GM19372 (cell line): Measurements from ENCODE around the gene SPAG17.

Experiments used
- ATAC-seq: cut with Tn5 transposase; IDR thresholded peaks from one replicate; pipeline ENCODE4 v1.9.1; 2021; ENCODE audit warnings: mild to moderate bottlenecking, low read depth, moderate library complexity; ENCODE audit not compliant: unreplicated experiment

The SPAG17 gene

DNA sequence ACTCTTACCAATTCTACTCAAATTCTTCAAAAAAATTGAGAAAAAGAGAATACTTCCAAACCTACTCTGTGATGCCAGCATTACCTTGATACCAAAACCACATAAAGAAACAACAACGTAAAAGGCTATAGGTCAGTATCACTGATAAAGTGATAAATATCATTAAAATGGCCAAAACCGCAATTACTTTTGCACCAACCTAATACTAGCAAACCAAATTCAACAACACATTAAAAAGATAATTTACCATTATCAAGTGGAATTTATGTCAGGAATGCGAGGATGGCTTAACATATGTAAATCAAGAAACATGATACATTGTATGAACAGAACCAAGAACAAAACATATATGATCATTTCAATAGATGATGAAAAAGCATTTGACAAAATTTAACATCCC lies 7.0 kb downstream of the SPAG17 start:
- no peak for ATAC-seq

DNA sequence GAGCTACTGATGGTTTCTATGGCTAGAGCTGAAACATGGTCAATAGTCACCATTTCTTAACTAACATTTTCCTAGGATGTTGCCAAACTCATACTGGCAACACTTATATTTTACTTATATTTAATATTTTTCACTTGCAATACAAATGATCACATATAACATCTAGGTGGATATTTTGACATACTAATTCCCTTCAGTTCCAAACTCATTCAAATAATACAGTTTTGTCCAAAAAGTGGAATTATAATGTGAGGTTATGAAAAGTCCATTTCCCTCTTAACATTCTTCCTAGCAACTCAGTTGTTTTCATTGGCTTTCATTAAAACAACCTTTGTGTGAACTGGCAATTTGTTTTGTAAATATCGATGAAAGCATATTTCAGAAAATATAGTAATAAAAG lies 16.0 kb downstream of the SPAG17 start:
- ATAC-seq: no peak

DNA sequence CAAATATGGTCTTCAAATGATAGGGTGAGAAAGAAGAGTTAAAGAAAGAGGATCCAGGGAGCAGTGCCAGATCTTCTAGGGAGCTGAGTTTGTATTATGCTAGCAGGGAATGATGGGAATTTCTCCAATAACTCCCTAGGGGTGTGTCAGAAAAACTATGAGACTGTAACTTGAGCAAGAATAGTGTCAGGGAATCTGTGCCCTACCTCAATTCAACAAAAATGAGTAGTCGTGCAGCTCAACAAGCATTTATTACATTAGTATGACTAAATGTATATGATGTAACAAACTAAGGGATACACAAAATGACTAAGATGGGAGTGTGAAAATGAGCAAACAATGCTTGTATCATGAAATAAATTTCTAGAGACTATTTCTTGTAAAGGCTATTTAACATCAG lies 24.2 kb downstream of the SPAG17 start:
- no peak for ATAC-seq

DNA sequence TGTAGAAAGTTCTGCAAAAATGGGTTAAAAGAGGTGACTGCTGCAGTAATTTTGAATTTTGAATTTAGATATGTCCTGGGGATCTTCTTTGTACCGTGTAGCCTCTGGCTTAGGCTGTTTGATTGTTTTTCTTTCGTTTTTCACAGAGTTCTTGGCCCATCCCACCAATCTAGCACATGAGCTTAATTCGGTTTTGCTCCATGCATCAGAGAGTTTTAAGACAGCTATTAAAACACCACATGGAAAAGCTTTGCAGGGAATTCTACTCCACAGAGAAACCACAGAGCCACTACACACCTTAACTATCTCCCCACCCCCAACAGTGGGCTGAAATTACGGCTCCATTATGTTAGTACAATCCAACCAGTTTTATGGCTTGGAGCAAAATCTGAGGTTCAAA lies 25.5 kb downstream of the SPAG17 start:
- ATAC-seq: no peak

DNA sequence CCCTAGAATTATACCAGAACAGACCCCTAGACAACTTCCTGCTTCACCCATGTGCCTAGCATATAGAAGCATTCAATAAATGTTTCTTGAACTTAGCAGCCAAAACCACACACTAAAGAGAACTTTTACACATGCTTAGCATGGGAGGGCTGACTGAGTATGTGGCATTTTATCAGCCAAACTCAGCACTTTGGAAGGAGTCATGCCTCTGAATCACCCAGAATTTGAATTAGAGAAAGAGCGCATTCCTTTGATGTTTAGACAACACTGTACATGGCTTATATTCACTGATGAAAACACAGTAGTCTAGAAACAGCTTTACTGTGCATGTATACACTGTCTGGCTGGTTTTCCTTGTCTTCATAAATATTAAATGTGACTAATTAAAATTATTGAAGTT lies 26.1 kb downstream of the SPAG17 start:
- ATAC-seq: no peak

DNA sequence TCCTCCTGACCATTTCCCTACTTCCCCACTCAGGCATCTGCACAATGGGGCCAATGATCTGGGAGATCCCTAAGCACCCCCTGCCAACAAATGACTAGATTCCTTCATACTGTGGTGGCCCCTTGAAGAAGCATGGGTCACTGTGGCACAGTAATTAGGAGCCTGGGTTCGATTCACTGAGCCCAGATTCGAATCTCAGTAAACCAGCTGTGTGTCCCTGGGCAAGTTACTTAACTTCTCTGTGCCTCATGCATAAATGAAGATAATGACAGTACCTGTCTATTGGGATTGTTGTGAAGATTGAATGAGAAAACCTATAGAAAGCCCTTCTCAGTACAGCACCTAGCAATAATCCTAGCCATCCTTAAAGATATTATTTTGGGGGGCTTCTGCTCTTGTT lies 27.5 kb downstream of the SPAG17 start:
- ATAC-seq: no peak

DNA sequence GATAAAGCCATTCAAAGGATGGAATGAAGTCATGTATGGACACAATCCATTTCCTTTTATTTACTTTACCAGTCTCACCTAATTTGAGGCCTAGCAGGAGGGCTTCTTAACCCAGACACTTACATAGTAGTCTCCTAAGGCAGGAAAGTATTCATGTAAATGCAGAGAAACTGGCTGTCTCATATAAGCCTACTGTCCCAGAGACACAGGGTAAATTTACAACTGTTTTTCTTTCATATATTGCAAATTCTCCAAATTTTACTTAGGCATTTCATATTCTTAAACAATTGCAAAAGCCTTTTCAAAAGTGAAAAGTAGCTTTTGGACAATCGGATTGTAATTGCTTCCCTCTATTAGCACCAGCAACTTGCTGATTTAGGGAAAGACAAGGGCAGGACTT lies 29.9 kb downstream of the SPAG17 start:
- ATAC-seq: no peak

DNA sequence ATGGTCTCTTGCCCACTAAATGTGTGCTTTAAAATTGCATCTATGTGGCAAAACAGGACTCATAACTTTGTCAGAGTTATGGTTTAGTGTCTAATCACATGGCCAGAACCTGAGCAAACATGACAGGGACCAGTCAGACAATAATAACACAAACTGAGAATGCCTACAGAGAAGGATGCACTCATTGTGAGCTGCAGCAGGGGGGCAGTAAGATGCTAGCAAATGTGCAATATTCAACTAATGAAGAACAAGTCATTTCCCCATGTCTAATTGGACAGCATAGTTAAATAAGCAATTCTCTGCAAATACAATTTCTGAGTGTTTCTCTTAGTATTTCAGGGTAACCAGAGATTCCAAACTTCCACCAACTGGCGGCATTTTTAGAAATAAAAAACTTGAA lies 30.8 kb downstream of the SPAG17 start:
- no peak for ATAC-seq

DNA sequence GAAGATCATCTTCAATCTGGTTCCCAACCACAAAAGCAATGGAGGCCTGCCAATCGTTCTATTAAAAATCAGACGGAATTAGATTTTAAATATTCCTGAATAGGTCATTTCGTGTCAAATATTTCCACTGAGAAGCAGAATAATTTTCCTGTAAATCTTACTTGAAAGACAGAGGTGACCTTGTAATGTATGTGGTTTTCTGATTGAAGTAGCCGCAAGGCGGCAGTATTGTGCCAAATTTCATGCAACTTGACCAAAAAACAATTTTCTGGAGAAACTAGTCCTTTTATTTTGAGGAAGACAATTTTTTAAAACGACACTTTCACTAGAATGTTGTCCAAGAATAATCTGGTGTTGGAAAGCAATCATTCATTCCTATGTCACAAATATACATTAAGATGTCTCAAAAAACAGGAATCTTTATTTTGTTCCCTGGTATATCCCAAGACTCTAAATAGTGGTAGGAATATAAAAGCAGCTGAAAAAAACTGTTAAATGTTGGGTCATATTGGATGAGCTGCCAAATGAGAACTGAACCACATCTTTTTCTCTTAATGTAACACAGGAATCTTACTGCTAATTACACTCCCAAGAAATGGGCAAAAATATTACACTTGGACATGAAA lies 33.6 kb downstream of the SPAG17 start:
- no peak for ATAC-seq

DNA sequence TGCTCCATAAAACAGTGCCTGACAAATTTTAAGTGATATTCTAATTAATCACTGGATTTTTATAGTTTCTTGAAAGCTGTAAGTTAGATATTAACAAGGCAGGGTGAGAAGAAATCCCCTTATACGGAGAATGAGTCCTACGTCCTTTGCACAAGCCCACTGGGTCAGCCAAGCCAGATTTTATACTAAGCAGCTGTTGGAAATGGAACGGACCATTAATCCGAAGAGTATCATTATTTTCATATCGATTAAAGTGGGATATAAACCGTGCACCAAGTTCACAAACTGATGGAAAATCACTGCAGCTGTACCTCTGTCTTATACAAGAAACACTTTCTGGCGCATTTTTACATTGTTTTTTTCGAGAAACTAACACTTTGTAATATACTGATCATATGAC lies 35.2 kb downstream of the SPAG17 start:
- ATAC-seq: no peak

DNA sequence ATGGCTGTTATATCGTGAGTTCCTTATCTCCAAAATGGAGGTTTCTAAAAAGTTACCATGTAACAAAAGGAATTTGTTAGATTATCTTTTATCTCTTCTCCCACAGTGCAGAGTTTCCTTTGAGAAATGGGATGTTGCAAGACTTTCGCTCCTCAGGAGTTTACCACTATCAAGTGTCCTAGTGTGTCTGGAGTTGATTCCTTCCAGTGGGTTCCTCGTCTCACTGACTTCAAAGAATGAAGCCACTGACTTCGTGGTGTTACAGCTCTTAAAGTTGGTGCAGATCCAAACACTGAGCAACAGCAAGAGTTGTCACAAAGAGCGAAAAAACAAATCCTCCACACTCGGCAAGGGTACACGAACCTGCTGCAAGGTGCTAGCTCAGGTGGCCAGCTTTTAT lies 37.0 kb downstream of the SPAG17 start:
- ATAC-seq: no peak

DNA sequence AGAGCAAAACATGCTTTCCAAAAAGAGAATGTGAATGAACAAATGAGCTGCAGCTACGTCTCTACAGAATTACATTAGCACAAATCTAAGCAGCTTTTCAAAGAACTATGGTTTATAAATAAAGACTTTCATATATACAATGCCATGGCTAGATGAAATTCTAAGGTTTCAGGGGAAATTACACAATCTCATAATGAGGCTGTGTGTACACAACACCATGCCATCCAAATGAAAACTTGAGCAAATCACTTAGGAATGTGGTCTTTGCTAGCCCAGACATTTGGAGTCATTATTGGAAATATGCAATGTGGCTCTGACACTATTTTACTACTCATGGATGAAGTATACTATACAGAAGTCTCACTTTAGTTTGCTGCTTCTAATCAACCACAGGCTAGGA lies 37.5 kb downstream of the SPAG17 start:
- ATAC-seq: no peak

DNA sequence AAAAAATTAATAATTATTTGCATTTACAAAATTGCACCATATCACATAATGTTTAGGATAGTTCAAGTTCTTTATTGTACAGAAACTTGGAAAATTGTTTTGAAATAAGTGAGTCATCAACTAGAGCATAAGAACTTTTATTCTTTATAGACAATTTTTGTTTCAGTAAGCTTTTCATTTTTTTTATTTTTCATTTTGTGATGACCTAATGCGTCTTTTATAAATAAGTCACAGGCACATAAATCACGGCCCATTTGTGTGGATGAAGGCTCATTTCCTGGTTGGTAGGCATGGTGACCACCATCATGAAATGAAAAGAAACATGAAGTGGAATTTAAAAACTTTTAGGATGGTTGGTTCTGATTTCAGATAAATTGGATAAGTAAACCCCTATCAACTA lies 39.3 kb downstream of the SPAG17 start:
- no peak for ATAC-seq

DNA sequence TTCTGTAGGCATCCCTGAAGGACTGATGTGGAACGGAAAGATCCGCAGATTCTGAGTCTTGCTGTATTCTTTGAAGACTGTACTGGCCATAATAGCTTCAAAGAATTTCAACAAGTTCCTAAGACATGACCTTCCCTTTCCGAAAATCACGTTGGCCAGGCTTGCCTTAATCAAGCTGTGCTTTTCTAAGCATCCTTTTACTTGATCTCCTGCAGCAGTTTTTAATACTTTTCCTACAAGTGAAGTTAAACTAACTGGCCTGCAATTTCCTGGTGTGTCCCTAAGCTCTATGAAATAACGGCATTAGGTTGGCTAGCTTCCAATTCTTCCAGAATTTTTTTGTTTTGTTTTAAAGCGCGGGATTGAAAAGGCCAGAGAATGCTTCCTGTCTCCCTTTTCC lies 40.3 kb downstream of the SPAG17 start:
- no peak for ATAC-seq

DNA sequence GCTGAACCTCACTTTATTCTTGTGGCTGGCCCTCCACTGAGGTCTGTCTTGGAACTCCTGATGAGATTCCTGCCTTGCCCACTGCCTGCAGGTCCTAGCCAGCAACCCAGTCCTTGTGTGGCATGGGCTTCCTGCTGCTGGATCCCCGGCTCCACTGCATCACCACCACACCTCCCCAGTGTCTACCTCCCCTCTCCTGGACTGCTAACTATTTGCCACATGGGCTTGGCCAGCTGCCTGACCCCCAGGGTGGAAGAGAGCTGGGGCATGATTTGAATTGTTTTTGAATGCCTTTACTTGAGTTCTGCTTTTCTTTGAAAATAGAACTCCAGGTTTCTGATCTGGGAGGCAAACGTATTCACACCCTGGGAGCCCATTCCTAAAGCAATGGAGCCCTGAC lies 41.2 kb downstream of the SPAG17 start:
- ATAC-seq: no peak

DNA sequence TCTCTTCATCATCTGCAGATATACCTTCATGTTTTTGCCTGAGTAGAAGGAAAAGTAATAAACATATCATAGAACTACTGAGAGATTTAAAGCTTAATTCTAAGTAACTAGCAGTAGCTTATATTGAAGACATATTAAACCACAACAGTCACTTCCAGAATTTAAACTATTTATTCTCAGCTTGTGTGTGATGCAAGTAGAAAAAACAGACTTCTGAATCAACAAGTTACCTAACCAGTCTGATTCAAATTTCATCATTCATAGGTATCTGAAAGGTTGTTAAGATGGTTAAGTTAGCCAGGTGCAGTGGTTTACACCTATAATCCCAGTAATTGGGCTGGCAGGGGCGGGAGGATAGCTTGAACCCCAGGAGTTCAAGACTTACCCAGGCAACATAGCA lies 41.9 kb downstream of the SPAG17 start:
- ATAC-seq: no peak

DNA sequence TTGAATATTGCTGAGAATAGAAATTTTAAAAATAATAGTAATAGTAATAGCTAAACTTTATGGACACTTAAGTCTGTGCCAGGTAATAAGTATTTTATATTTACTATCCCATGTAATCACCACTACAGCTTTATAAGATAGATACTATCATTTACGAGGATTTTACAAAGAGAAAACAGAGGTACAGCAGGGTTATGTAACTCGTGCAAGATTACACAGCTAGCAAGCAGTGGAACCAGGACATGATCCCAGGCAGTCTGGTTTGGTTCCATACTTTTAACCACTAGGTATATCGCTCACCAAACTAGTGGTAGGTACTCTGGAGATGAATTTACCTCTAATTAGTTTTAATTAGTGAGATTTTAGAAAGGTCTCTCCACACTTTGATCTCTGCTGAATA lies 42.5 kb downstream of the SPAG17 start:
- no peak for ATAC-seq

DNA sequence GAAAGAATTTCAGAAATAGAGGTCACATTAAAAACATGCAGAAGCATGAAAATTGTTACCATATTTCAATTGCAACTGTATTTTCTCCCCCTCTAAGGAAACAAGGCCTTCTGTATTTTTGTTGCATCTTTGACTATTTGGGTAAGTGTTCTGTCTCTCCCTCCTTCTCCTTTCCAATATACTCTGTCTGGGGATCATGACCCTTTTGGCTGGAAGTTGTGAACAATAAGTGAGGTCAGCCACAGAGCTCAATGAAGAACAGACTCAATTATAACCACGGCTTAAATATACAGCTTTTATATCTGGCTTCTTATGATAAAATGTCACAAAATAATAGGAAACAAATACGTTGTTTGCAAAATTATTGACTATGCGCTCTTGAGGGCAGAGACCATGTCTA lies 47.1 kb downstream of the SPAG17 start:
- ATAC-seq: no peak

DNA sequence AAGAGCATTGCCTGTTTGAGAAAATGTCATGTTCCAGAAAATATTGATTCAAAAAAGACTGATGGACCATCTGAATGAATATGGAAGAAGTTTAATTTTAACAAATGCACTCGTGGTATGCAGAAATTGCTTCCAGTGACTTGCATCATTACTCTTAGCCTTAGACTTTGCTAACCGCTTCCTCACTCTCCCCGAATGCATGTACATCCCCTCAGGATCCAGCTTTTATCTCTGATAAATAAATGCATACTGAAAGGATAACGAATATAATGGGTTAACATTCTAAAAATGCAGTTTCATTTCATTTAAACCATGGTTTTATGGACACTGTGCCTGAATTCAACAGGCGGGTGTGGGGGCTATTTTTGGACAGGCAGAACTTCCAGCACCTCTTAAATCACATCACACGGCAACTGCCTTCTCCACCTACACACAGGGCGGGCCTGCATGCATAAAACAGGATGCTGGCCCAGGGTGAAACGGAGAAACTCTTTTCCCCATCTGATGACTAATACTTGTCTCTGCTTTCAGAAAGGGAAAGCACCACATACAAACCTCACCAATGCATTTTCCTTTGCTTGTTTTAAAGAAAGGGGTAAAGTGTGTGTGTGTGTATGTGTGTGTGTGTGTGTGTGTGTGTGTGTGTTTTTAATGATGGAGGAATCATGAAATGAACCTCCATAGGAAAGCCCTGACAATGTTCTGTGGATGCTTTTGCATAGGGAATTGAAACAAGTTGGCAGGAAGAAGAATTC lies 48.7 kb downstream of the SPAG17 start:
- ATAC-seq: peak; percentile 100

DNA sequence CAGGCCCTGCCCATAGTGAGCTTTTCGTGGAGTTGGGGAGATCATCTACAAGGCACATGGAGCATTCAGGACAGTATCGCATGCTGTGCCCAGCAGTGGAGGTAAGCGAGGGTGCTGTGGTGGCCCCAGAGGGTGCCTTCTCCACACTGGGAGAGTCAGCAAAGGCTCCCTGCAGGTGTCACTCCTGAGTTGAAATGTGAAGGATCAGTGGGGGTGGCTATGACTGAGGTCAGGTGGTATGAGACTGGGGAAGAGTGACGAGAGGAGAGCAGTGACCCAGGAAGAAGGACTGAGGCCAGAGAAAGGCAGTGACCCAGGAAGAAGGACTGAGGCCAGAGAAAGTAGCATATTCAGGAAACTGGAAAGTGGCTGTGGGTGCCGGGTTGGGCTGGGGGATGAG lies 53.0 kb downstream of the SPAG17 start:
- no peak for ATAC-seq

DNA sequence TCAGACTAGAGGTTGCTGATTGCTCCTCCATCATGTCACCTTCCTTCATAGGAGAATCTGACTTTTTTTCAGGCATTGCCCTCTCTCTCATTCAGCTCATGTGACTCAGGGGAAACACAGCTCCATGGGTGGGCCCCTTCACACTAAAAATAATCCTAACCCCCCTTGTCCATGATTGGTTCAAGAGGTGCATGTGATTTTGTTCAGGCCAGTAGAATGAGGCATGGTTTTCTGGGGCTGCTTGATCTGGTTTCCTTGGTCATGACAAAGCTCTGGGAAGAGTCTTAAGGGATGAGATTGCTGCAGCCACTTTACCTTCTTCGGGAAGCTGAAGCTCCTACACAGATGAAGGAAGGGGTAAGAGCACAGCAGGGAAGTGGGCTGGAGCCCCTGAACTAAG lies 56.3 kb downstream of the SPAG17 start:
- ATAC-seq: no peak

DNA sequence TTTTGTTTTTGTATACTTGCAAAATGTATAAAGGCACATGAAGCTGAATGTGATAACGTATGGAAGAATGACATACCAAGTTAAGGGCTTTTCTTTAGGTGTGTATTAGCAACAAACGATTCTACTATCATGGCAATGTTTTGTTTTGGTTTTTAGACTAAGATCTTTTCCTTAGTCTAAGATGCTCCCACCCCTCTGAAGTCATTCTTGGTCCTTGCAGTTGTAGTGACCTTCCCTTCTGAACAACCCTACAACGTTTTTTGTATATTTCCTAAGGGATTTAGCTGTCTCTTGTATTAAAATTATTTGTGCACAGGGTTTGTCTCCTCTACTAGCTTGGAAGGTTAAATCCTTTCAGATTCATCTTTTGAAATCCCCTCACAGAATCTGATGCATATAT lies 61.0 kb downstream of the SPAG17 start:
- ATAC-seq: no peak
